Esophagus muscularis mucosa (tissue), 3 donors: ENCODE results near the gene TMA7.

Source experiments
- CTCF ChIP-seq, 3 experiments: fragments of 200-600 bp in 2 of 3; fragments of 450-650 bp in 1 of 3; sonication (generic) in 2 of 3; IDR thresholded peaks; one replicate each; pipeline ENCODE4 v1.5.1; 2017 to 2019; ENCODE audit warnings: antibody characterized with exemption in 3 of 3, mild to moderate bottlenecking in 2 of 3, moderate library complexity in 1 of 3
- POLR2AphosphoS5 ChIP-seq, 2 donors: sonication (generic); formaldehyde crosslinking; IDR thresholded peaks; one replicate each; pipeline ENCODE4 v1.6.1; 2017; ENCODE audit warnings: antibody characterized with exemption in 2 of 2

GRCh38 chr3:48436477-48436787 lies 3.6 kb upstream of the TMA7 start:
- TF ChIP-seq CTCF (IDR thresholded peaks at IDR 0.05), result no peak
- no peak for TF ChIP-seq POLR2AphosphoS5 (IDR thresholded peaks at IDR 0.05)
